MM.1S (cell line): ENCODE results near the gene PIGR.
"Not testable (repeated sequence)": the region's sequence is repeated elsewhere in the genome, so short reads cannot be mapped to it uniquely, and the experiment has no call there.

Experiments used
- CTCF ChIP-seq: fragments of 300-600 bp; sonication (generic); IDR thresholded peaks from 2 replicates; pipeline ENCODE4 v1.5.1; 2016; ENCODE audit warnings: antibody characterized with exemption, low read length, mixed read lengths
- EZH2 ChIP-seq: fragments of 300-600 bp; sonication (generic); optimal IDR thresholded peaks from 2 replicates; pipeline ENCODE3; 2017; ENCODE audit warnings: low read depth, mild to moderate bottlenecking, antibody characterized with exemption, low read length, mixed read lengths
- EZH2phosphoT487 ChIP-seq: fragments of 300-600 bp; sonication (generic); IDR thresholded peaks from 2 replicates; pipeline ENCODE4 v1.6.1; 2018; ENCODE audit warnings: antibody characterized with exemption, low read length

GRCh38 chr1:206923961-206924557, 22.2 kb downstream of the PIGR start:
- not testable (repeated sequence) for TF ChIP-seq EZH2phosphoT487, CTCF, EZH2
